HG03432 (cell line): ENCODE results near the gene ZC3H15.
"Not testable (repeated sequence)": the region's sequence is repeated elsewhere in the genome, so short reads cannot be mapped to it uniquely, and the experiment has no call there.

ENCODE experiments used
- ATAC-seq: cut with Tn5 transposase; IDR thresholded peaks from one replicate; pipeline ENCODE4 v1.9.1; 2021; ENCODE audit warnings: mild to moderate bottlenecking, moderate library complexity; ENCODE audit not compliant: unreplicated experiment

Gene ZC3H15

DNA sequence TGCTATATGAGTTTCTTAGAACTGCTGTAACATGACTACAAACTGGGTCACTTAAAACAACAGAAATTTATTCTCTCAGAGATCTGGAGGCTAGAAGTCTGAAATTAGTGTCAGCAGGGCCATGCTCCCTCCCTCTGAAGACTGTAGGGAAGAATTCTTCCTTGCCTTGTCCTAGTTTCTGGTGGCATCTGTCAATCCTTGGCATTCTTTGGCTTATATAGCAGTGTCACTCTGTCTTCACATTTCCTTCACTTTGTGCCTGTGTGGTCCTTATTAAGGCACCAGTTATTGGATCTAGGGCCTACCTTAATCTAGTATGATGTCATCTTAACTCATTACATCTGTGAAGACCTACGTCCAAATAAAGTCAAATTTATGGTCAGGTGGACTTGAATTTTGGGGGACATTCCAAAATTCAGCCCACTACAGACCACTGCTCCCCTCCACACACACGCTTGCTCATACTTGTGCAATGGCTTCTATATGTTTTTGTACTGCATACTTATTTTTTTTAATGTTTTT, 7.6 kb downstream of the ZC3H15 start:
- ATAC-seq: no peak

DNA sequence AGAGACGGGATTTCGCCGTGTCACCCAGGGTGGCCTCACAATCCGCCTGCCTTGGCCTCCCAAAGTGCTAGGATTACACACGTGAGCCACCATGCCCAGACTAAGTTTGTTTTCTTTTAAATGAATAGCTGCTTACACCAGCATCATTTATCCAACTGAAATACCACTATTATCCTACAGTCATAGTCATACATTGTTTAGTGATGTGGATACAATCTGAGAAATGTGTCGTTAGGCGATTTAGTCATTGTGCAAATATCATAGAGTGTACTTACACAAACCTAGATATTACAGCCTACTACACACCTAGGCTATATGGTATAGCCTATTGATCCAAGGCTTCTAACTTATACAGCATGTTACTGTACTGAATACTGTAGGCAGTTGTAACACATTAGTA, 10.3 kb downstream of the ZC3H15 start:
- ATAC-seq: no peak

DNA sequence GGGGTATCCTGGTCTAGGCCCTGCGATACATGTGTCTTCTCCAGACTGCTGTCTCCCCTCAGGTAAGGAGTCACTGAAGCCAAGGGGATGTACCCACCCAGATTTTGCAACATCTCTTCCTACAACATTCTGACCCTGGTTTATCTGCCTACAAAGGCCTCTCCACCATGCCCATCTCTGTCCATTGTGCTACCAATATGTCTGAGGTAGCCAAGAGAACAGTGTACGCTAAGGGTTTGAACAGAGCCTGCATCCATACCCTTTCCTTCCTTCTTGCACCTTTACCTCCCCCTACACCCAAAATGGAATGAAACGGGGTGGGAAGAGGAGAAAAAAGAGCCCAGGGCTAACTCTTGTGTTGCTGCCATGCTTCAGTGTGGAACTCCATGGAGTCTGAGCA, 11.9 kb downstream of the ZC3H15 start:
- ATAC-seq: no peak

DNA sequence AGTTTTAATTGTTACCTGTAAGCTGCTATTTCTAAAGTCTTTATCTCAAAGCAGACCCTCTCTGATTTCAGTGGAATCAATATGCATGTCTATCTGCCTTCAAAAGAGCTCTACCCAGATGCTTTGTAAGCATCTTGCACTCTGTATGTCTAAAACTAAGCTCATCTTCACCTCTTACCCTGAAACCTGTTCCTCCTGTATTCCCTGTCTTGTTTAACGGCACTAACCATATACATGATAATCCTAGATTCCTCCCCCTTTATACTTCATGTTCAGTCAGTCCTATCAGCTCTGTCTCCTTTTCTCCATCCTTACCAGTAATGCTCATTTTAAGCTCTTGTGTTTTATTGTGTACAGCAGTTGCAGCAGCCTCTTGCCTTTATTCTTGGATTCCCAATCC, 12.8 kb downstream of the ZC3H15 start:
- no peak for ATAC-seq

DNA sequence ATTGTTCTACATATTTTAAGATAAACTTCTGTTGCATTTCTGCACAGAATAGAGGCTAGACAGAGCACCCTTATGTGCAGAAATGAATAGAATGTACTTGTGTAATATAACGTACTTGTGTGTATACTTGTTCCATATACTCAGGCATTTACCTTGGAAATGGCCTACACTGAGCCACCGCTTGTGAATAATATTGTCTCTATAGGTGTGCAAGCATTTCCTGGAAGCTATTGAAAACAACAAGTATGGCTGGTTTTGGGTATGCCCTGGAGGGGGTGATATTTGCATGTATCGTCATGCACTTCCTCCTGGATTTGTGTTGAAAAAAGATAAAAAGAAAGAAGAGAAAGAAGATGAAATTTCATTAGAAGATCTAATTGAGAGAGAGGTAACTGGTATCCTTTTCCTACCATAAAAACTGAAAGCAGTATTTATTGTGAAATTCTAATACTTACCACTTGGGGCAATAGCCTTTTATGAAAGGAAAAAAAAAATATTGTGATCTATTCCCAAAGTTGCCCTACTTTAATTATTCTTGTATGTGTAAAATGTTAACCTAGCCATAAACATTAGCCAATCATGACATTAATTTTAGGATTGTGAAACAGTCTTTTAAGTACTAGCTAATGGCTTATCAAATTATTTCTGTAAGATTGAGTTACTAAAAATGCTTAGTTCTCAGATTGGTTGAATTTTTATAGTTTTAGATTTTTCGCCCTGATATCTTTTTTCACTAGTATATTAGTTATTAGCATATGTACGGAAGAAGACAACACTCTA, 18.0 kb downstream of the ZC3H15 start:
- ATAC-seq: peak; percentile 62

DNA sequence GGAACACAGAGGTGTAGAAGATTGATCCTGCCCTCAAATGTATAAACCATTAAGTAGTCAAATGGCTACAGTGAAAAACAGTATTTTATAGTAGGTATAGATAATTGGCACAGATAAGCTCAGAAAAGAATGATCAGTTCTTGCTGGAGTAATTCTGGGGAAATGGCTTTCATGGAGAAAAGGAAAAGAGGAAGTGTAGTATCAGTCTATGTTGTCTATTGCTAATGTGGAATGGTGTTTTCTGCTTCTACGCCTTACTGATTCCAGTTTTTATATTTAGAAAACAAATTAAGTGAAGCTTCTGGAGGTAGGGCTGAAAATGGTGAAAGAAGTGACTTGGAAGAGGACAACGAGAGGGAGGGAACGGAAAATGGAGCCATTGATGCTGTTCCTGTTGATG, 22.2 kb downstream of the ZC3H15 start:
- ATAC-seq: no peak

DNA sequence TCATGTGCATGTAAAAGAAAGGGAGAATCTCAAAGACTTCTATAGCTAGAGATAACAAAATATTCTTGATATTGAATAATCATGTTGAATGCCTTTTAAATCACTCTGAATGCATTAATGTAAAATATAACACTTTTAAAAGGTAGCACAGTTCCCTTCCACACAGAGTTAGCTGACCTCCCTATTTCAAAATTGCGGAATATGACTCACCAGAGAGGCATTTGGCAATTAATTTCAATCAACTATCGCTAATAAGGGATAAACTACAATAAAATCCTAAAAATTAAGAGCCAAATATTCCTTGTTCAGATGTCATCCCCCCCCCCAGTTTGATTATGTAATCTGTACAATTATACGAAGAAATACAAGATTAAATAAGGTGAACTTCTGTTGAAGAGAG, 29.3 kb downstream of the ZC3H15 start:
- no peak for ATAC-seq

DNA sequence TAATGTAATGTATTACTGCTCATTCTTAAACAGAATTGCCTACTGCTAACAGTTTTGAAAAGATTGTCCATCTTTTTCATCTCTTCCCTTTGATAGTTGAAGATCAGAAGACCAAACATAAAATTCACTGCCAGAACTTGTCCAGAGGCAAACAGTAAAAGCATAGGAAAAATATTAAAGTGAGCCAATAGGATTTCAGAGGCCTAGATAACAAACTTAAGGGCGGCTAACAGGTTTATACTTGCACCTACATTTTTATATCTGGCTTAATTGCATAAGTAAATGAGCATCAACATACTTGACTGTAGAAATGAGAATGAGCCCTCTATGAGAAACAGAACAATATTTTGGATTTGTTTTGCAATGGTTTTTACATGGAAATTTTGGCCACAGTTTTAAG, 30.3 kb downstream of the ZC3H15 start:
- ATAC-seq: no peak

DNA sequence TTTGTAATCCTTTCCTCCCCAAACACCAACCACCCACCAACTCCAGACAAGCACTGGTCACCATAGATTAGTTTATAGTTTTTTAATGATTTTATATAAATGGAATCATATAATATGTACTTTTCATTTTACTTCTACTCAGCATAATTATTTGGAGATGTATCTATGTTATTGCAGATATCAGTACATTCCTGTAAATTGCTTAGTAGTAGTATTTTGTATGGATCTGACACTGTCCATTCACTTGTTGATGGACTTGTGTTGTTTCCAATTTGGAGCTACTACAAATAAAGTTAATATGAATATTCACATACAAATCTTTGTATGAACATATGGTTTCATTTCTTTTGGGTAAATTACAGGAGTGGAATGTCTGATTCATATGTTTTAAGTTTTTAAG, 31.0 kb downstream of the ZC3H15 start:
- no peak for ATAC-seq

DNA sequence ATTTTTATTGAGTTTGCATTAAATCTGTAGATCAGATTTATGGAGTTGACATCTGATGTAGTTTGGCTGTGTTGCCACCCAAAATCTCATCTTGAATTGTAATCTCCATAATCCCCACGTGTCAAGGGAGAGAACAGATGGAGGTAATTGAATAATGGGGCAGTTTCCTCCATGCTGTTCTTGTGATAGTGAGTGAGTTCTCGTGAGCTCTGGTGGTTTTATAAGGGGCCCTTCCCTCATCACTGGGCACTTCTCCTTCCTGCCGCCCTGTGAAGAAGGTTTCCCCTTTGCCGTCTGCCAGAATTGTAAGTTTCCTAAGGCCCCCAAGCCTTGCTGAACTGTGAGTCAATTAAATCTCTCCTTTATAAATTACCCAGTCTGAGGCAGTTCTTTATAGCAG, 32.2 kb downstream of the ZC3H15 start:
- ATAC-seq: no peak

DNA sequence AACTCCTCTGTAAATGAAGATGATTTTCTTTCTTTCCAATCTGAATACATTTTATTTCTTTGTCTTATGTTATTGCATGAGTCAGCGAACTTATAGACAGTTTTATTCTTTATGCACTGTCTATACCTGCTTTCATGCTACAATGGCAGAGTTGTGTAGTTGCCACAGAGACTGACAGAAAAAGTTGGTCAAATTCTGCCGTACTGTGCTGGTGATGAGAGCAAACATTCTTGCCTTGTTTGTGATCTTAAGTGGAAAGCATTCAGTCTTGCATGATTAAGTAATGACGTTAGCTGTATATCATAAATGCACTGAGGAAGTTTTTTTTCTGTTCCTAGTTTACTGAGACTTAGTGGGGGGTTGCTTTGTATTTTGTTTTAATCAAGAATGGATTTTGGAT, 32.9 kb downstream of the ZC3H15 start:
- ATAC-seq: no peak

DNA sequence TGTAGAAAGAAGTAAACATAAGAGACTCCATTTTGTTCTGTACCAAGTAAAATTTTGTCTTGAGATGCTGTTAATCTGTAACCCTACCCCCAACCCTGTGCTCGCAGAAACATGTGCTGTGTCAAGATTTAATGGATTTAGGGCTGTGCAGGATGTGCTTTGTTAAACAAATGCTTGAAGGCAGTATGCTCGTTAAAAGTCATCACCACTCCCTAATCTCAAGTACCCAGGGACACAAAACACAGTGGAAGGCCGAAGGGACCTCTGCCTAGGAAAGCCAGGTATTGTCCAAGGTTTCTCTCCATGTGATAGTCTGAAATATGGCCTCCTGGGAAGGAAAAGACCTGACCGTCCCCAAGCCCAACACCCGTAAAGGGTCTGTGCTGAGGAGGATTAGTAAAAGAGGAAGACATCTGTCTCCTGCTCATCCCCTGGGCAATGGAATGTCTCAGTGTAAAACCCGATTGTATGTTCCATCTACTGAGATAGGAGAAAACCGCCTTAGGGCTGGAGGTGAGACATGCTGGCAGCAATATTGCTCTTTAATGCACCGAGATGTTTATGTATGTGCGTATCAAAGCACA, 35.6 kb downstream of the ZC3H15 start:
- not testable (repeated sequence) for ATAC-seq

DNA sequence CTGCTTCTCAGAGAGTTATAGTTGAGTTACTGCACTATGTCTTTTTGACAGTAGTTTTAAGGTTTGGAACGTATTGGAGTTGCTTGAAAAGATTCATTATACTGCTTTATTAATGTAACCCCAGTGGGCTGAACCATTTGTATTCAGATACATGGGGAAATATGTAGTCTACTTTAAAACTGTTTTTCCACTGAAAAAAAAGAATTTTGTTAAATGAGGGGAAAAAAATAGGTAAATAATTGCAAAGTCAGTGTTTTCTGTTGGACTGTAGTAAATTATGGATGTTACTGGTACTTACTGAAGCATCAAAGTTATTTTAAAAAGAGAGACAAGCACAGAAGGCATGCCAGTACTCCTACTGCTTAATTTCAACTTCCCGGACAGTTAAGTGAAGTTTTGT, 36.4 kb downstream of the ZC3H15 start:
- no peak for ATAC-seq

DNA sequence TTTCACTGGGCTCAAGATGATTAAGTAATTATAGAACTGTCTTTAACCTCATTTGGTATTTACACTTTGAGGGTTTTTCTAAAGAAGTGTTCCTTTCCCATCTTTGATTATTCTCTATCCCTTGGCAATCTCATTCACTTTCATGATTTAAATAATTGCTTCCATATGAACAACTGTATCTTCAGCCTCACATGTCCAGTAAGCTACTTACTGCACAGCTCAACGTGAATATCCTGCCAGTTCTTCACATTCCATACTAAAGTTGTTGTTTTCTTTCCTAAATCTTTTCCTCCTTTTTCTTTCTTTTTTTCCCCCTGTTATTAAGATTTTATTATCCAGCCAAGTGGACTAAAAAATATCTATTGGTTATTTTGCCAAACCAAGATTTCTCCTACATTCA, 37.7 kb downstream of the ZC3H15 start:
- no peak for ATAC-seq

DNA sequence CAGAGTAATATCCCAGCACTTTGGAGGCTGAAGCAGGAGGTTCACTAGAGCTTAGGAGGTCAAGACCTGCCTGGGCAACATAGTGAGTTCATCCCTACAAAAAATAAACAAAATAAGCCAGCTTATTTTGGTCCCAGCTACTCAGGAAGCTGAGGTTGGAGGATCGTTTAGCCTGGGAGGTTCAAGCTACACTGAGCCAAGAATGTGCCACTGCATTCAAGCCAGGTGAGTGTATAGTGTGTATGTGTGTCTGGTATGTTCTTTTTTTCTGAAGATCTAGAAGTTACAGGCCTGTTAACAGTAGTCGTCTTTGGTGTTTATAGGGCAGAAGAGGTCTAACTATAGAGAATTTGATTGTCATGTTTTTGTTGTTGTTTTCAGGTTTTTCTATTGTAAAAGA, 40.2 kb downstream of the ZC3H15 start:
- ATAC-seq: no peak

DNA sequence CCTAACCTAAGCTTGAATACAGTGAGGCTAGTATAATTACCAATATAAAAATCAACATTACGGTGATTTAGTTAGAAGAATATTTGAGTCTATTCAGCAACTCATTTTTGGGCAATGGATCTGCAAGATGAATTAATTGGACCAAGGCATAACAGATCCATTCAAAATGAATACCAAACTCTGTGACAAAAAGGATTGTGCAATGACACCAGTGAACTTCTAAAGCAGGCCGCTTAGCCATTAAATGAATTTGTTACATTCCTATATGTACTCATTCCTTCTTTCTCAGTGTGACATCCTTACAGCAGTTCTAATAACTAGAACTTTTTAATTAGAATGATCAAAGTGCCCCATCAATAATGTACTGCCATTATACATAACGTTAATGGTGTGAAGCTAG, 44.3 kb downstream of the ZC3H15 start:
- ATAC-seq: no peak

DNA sequence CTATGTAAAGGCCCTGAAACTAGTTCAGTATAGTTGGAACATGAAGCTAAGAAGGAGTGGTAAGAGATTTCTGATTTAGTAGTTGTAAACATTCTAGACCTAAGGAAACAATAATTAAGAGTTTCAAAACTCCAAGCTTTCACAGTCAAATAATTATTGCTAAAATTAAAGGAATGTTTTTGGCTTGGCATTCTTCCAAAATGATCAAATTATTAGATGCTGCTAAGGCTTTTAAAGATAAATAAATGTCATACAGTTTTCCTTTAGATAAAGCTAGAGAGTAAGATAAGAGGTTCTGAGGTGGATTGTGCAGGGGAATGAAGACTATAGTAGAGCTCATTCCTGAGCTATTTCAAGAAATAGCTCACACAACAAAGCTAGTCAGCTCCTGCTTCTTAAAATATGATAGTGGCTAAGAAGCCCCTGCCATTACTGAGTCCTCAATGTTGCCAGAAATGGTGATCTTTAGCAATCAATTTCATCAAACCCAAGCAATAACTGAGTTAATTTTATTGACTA, 45.3 kb downstream of the ZC3H15 start:
- ATAC-seq: no peak

DNA sequence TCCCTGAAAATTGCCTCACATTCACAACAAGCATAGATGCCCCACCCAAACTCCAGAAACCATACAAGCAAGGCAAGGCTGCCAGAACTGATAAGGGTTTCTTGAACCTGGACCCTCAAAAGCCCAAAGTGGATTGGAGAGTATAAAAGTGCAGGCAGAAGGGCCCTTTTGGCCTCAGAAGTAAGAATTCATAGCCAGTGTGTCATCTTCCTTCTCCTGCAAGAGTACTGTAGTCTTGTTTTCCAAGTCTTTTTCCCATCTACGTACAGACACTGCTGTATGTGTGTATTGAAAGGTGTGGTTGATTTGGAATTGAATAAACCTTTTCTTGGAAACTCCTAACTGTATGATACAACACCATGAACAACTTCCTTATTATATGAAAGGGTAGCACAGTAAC, 46.8 kb downstream of the ZC3H15 start:
- no peak for ATAC-seq

DNA sequence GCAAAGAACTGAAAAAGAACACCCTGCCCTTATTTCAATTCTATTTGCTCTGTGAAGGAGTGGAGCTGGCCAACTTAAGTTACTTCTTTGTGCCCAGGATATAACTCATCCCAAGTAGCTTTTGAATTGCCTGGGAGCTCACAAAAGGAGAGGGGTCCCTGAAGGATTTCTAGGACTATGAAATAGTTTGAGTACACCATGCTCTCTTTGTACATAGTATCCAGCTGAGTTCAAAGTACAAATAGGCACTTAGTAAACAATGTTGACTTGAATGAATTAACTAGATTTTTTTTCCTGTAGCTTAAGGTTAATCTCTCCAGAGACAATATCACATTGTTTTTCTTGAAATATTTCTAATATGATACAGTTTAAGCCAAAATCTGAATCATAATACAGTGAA, 47.7 kb downstream of the ZC3H15 start:
- no peak for ATAC-seq

DNA sequence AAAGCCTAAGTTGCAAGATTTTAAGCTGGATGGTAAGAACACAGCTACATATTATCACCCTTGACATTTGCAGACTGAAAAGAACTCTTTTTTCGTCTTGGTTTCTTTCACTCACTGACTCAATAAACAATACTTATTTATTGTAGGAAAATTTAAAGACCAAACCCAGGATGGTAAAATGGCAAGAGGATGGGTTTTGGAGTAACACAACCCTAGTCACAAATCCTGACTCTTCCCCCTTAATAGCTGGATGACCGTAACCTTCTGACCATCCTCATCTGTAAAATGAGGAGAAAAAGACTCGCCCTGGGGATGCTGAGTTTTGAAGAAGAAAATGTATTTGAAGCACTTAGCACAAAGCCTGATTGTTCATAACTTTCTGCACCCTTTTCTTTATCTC, 48.3 kb downstream of the ZC3H15 start:
- no peak for ATAC-seq

DNA sequence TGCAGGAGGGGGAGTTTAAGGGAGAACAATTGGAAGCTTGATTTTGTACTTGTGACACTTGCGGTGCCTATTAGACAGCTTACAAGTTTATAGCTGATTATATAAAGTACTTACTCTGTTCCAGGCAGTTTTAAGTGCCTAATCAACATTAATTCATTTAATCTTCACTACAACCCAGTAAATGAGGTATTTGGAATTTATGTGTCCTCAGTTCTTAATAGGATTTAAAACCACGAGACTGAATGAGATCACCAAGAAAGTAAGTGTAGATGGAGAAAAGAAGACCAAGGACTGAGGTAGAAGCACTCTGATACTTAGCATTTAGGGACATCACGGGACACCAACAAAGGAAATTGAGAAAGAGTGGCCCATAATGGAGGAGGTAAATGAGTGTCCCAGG, 49.8 kb downstream of the ZC3H15 start:
- ATAC-seq: no peak

DNA sequence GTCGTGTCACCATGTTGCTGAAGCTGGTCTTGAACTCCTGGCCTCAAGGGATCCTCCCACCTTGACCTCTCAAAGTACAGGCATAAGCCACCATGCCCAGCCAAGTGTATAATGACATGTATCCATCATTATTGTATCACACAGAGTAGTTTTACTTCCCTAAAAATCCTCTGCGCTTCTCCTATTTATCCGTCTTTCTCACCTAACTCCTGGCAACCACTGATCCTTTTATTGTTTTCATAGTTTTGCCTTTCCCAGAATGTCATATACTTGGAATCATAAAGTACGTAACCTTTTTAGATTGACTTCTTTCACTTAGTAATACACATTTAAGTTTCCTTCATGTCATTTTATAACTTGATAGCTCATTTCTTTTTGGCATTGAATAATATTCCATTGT, 51.0 kb downstream of the ZC3H15 start:
- ATAC-seq: no peak
